ENCODE measurements around the gene CLDN5.
"Not testable (repeated sequence)": the region's sequence is repeated elsewhere in the genome, so short reads cannot be mapped to it uniquely, and the experiment has no call there.

CLDN5 gene

DNA sequence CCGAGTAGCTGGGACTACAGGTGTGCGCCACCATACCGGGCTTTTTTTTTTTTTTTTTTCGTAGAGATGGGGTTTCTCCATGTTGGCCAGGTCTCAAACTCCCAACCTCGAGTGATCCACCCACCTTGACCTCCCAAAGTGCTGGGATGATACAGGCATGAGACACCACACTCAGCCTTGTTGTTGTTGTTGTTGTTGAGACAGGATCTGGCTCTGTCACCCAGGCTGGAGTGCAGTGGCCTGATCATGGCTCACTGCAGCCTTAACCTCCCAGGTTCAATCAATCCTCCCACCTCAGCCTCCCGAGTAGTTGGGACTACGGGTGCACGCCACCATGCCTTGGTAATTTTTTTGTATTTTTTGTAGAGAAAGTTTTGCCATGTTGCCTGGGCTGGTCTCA lies 23.4 kb upstream of the CLDN5 start:
- no peak for DNase-seq

- DNase-seq: no peak
These were observed 22.5 kb upstream of the CLDN5 start for GRCh38 chr22:19546680-19547079.

DNA sequence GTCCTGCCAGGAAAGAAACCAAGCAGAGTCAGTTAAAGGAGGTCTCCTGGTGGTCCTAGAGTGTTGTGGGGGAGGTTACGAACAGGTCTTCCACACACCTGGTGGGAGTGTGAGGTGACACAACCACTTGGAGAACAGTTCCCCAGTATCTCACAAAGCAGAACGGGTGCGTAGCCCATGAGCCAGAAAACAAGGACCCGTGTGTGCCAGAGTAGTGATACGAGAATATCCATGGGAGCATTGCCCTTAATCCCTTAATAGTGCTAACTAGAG lies 21.7 kb upstream of the CLDN5 start:
- no peak for DNase-seq

DNA sequence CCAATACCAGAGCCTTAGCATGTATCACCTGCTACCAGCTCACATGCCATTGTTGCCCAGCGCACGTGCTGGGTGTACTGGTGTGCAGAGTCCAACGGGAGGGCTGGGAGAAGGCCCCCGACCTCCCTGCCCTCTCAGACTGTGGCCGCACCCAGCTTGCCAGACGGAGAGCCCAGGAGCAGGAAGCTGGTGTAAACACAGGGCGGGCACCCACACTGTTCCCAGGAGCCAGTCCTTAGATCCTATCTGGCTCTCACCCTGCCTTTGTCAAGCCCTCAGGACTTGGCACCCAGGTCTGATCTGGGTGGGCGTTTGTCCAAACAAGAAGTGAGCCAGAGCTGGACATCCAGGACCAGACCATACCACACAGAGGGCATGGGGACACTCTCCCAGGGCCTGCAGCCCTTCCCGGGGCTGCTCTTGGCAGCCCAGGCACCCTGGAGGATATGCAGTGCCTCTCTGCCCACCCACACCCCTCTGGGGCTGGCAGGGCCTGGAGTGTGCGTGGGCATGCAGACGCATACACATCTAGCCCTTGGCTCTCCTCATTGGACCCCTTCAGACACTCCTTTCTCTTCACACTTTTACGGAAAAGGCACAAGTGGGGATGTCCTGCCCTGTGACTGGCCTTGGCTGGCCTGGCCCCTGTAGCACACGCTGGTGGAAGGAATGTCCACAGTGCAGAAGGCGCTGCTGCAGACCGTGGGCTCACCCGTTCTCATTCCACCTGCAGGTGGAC lies 19.9 kb upstream of the CLDN5 start:
- DNase-seq: no peak

DNA sequence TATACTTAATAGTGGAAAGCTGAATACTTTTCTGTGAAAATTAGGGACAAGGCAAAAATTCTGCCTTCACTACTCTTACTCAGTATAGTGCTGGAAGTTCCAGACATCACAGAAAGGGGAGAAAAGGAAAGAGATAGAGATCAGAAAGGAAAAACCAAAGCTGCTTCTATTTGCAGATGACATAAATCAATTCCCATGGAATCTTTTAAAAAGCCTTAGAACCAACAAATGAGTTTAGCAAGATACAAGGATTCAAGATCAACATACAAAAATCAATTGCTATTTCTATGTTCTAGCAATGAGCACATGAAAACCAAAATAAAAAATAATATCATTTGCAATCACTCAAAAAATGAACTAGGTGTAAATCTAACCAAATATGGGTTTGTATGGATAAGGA lies 16.2 kb upstream of the CLDN5 start:
- DNase-seq: no peak

DNA sequence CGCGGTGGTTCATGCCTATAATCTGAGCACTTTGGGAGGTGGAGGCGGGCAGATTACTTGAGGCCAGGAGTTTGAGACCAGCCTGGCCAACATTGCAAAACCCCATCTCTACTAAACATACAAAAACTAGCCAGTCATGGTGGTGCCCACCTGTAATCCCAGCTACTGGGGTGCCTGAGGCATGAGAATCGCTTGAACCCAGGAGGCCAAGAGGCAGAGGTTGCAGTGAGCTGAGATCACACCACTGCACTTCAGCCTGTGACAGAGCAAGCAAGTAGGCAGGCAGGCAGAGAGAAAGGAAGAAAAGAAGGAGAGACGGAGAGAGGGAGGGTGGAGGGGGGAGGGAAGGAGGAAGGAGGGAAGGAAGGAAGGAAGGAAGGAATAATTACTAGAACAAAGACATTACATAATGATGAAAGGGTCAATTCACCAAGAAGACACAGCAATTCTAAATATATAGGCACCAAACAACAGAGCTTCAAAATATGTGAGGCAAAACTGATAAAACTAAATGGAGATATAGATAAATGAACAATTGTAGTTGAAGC lies 13.8 kb upstream of the CLDN5 start:
- no peak for DNase-seq

DNA sequence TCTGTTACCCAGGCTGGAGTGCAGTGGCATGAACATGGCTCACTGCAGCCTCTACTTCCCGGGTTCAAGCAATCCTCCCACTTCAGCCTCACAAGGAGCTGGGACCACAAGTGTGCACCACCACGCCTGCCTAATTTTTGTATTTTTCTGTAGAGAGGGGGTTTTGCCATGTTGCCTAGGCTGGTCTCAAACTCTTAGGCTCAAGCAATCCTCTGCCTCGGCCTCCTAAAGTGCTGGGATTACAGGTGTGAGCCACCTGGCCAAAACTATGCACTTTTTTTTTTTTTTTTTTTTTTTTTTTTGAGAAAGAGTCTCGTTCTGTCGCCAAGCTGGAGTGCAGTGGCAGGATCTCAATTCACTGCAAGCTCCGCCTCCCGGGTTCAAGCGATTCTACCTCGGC lies 12.4 kb upstream of the CLDN5 start:
- no peak for DNase-seq

DNA sequence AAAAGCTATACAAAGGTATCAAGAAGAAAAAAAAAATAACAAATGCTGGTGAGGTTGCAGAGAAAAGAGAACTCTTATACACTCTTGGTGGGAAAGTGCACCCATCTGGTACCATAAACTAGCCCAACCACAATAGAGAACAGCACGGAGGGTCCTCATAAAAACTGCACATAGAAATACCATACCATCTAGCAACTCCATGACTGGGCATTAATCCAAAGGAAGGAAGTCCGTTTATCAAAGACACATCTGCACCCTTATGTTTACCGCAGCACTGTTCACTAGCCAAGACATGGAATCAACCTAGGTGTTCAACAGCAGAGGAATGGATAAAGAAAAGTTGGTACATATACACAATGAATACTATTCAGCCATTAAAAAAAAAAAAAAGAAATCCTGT lies 10.8 kb upstream of the CLDN5 start:
- no peak for DNase-seq

DNA sequence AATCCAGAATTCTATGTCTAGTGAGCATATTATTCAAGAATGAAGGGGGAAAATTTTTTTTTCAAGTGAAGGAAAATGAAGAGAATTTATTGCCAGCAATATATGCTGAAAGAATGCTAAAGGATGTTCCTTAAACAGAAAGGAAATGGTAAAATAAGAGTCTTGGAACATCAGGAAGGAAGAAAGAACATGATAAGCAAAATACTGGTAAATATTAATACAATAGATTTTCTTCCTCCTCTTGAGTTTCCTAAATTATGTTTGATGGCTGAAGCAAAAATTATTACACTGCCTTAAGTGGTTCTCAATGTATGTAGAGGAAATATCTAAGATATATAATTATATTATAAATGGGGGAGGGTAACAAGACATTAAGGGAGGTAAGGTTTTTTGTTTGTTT lies 9.6 kb upstream of the CLDN5 start:
- DNase-seq: no peak

GRCh38 chr22:19533049-19533626 lies 8.9 kb upstream of the CLDN5 start:
- no peak for DNase-seq

DNA sequence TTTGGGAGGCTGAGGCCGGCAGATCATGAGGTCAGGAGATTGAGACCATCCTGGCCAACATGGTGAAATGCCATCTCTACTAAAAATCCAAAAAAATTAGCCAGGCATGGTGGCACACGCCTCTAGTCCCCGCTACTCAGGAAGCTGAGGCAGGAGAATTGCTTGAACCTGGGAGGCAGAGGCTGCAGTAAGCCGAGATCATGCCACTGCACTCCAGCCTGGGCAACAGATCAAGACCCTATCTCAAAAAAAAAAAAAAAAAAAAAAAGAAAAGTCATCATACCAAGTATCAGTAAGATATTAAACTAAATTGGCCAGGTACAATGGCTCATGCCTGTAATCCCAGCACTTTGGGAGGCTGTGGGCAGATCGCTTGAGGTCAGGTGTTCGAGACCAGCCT lies 7.1 kb upstream of the CLDN5 start:
- not testable (repeated sequence) for DNase-seq

DNA sequence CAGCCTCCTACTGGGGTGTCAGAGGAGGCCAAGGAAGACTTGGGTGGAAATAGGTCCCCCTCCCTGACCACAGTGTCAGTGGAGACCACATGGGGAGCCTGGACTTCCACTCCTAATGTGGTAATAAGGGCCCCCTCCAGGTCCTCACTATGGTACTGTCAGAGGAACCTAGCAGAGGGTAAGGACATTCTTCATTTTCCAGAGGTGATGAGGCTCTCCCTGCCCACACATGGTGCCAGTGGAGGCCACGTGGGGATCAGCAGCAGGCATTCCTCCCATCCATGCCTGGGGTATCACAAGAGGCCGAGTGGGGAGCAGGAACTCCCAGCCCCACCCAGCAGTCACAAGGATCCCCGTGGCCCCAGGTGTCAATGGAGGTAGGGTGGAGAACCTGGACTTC lies 6.5 kb upstream of the CLDN5 start:
- no peak for DNase-seq

DNA sequence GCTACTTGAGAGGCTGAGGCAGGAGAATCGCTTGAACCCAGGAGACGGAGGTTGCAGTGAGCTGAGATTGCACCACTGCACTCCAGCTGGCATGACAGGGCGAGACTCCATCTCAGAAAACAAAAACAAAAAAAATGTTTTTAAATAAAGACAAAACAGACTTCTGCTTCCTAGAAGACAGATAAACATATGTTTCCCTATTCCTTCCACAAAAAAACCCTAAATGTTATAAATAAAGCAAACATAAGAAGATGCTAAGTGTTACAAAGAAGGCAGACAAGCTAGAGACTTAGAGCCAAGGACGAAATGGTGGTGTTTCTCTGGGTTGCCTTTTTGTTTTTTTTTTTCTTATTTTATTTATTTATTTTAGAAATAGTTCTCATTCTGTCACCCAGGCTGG lies 5.6 kb upstream of the CLDN5 start:
- DNase-seq: no peak

DNA sequence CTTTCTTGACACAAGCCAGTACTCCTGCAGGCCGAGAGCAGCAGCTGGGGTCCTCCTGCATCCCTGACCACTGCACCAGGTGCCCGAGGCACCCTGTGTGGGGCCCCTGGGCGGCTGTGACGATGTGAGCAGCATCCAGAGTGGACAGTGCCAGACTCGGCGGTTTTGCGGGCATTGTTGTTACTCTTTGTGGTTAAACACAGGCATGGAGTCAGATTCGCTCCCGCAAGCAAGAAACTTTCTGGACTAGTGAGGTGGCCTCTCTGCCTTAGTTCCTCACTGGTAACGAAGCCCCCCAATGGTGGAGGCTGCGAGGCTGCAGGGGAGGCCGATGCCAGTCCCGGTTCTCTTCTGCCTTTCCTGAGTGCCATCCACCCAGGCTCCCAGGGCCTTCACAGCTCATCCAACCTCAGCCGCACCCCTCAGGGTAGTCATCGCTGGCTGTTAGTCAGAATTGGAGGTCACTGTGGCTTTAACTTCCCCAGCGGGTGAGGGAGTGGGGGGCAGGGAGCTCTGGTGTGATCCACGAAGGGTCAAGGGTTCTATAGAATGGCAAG lies 3.7 kb upstream of the CLDN5 start:
- DNase-seq: no peak

GRCh38 chr22:19527321-19527721 lies 3.1 kb upstream of the CLDN5 start:
- DNase-seq: no peak

GRCh38 chr22:19526702-19527111 lies 2.5 kb upstream of the CLDN5 start:
- no peak for DNase-seq

- no peak for DNase-seq
These were observed 2.0 kb upstream of the CLDN5 start for GRCh38 chr22:19526076-19526701.

DNA sequence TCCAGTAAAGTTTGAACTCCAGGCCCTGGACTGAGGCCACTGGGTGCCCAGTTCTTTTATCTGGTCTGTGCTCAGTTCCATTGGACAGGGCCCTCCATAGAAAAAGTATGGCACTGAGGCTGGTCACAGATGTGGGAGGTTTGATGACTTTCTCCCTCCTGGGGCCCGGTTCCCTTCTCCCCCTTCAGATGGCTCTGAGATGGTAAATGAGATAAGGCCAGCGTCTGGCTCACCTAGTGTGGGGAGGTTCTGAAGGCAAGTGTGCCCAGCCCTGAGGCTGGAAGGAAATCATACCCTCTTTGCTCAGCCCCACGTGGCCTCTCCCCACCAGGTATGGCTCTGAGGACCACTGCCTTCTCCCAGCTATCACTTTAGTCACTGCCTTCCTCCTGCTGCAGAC lies 1.5 kb upstream of the CLDN5 start:
- no peak for DNase-seq

DNA sequence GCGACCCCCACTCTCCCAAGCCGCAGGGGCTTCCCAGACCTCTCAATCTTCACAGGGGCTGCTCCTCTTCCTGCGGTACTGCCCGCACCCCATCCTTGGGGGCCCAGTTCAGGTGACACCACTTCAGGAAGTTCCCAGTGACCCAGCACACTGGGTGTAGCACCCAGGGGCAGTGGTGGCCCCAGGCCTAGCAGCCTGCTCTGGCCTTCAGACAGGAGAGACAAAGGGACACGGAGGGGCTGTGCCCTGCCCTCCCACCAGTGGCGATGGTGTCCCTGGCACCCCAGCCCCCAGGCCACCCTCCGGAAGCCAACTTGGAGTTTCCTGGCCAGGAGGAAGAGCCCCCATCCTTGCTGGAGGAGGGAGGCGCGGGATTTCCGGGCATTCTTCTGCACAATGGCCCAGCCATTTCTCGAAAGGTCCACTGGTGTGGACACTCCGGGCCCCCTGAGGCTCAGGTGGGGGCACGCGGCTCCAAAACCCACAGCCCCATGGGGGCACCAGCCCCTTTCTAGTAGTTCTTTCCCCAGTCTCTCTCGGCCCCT lies 978 bp upstream of the CLDN5 start:
- DNase-seq: no peak

DNA sequence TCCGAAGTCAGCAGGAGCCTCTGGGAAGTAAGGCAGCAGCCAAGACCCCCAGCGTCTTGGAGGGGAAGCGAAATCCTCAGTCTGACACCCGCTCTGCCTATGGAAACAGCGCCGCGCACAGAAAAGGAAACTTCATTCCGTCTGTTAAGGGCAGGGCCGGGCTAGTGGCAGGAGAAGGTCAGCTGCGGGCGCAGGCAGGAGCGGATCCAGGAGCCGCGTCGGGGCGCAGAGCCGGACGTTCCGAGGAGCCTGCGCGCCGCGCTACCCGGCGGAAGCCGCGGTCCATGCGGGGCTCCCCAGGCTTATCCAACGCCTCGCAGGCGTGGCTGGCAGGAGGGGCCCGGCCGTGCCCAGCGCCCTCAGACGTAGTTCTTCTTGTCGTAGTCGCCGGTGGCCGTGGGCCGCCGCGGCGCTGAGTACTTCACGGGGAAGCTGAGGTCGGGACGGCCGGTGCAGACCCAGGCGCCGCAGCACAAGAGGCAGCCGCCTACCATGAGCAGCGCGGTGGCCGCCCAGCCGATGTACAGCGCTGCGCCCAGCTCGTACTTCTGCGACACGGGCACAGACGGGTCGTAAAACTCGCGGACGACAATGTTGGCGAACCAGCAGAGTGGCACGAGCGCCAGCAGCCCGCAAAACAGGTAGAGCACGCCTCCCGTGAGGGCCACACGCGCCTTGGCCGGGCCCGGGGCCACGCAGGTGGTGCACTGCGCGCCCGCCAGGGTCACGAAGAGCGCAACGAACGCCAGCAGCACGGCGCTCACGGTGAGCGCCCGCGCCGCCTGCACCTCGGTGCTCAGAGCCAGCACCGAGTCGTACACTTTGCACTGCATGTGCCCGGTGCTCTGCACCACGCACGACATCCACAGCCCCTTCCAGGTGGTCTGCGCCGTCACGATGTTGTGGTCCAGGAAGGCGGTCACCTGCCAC lies 705 bp downstream of the CLDN5 start:
- DNase-seq: no peak

GRCh38 chr22:19522881-19523239 lies 1.4 kb downstream of the CLDN5 start:
- no peak for DNase-seq

DNA sequence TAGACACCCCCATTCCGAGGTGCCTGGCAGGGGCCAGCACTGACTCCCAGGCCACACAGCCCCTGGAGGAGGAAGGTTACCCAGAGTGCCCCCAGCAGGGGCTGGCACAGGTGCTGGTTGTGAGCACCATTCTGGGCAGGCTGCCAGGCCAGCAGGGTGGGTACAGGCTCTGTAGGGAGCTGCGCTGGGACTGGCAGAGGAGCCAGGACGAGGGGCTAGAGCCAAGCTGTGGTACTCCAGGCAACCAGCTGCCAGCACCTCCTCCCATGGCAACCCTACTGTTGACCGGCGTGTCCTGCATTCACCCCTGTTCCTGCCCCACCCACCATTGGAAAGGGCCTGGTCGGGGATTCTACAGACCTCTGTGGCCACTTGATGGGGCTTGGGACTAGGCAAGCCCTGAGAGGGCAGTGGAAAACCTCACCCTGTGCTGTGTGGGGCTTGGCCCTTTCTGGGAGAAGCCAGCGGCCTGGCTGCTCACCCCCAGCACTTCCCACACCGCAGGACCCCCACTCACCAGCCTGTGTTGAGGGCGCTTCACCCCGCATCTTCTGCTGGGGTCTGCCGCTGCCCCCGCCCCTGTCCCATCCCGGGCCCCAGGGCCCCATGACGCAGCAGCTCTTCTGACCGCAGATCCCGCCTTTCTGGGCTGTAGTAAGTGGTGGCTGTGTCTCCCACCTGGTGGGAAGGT lies 1.9 kb downstream of the CLDN5 start:
- peak; percentile 3 for DNase-seq

Measured in NCI-H510A treated with DMSO at 0.1 percent for 48 hours (cell line).